Mesothelial cell of epicardium (in vitro differentiated cells): ENCODE data around the gene PKP4. TPM values are rescaled to one million over a fixed set of nuclear protein-coding genes. Genes with fewer than 3 reads are reported as not detected.
A peak's percentile ranks its signal among the peaks of the same experiment; 100 is the strongest.

Experiments used
- DNase-seq, 2 experiments: peaks; one replicate each; pipeline ENCODE4 v3.0.0; 2021; ENCODE audit warnings: low spot score in 2 of 2; ENCODE audit not compliant: unreplicated experiment in 2 of 2
- H3K27ac Mint-ChIP-seq: 2 replicates; pipeline ENCODE4 v1.8.0; 2021; ENCODE audit warnings: mixed read lengths
- H3K27me3 Mint-ChIP-seq: 2 replicates; pipeline ENCODE4 v1.8.0; 2021; ENCODE audit warnings: low read depth, mixed read lengths
- H3K36me3 Mint-ChIP-seq: 2 replicates; pipeline ENCODE4 v1.8.0; 2021; ENCODE audit warnings: mixed read lengths
- H3K4me1 Mint-ChIP-seq: 2 replicates; pipeline ENCODE4 v1.8.0; 2021; ENCODE audit warnings: mixed read lengths
- H3K4me3 Mint-ChIP-seq: 2 replicates; pipeline ENCODE4 v1.8.0; 2021; ENCODE audit warnings: mild to moderate bottlenecking, moderate library complexity, mixed read lengths
- H3K9me3 Mint-ChIP-seq: 2 replicates; pipeline ENCODE4 v1.8.0; 2021; ENCODE audit warnings: mixed read lengths
- CTCF ChIP-seq: fragments of 200-600 bp; sonication (generic); IDR thresholded peaks from one replicate; pipeline ENCODE4 v1.5.0; 2021; ENCODE audit warnings: antibody characterized with exemption; ENCODE audit not compliant: unreplicated experiment
- total RNA-seq: library from RNA; stranded (reverse); gene quantifications from 3 replicates; pipeline ENCODE4 v1.2.1, GENCODE V29; 2021

The PKP4 gene
- total RNA-seq, 1 donor from 2014 or later = 70.8 TPM

GRCh38 chr2:158491072-158491471, 34.3 kb downstream of the PKP4 start:
- DNase-seq = no peak
- Mint-ChIP-seq H3K36me3 (no peaks in the 10 kb centered on the region), H3K4me1 (peaks cover 18% of the 10 kb centered on the region), H3K4me3 (no peak overlapping the region), H3K9me3 (no peaks in the 10 kb centered on the region), H3K27ac (no peak overlapping the region), H3K27me3 (no peaks in the 10 kb centered on the region)
- TF ChIP-seq CTCF = no peak

DNA sequence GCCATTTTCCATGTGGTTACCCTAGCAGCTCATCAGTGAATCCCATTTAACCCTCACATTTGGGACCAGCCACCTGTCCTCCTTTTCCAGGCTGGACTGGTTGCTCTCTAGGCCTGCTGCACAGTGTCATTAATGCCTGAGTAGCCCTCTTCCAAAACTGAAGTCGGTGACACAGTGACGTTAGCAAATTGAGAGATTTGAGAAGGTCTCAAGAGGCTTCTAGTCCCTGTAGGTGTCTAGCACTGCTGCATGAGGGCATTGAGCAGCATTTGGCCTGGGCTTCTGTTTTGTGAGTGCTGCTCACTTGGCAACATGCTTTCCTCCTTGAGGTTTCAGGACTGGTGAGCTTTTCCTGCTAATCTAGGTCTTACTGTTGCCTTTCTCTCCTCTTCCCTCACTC, 36.7 kb downstream of the PKP4 start:
- H3K4me3 Mint-ChIP-seq = no peak overlapping the region
- no peaks in the 10 kb centered on the region for H3K36me3 Mint-ChIP-seq
- H3K4me1 Mint-ChIP-seq = peaks cover 25% of the 10 kb centered on the region
- DNase-seq = no peak
- no peaks in the 10 kb centered on the region for H3K9me3 Mint-ChIP-seq
- TF ChIP-seq CTCF = no peak
- no peaks in the 10 kb centered on the region for H3K27me3 Mint-ChIP-seq
- H3K27ac Mint-ChIP-seq = no peak overlapping the region

DNA sequence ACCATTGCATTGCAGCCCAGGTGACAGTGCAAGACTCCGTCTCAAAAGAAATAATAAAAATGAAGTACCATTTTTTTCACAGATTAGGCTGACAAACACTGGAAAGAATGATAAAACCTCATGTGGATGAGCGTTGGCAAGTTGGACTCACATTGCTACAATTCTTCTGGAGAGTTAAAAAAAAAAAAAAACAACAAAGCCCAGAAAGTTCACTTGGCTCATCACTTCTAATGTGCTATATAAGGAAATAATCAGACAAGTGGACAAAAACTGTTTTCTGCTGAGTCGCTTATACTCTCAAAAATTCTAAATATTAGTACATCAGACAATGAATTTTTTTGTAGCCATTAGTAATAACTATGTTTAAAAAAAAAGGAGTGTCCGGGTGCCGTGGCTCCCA, 38.4 kb downstream of the PKP4 start:
- H3K4me1 Mint-ChIP-seq = peaks cover 26% of the 10 kb centered on the region
- no peak overlapping the region for H3K4me3 Mint-ChIP-seq
- no peaks in the 10 kb centered on the region for H3K36me3 Mint-ChIP-seq

GRCh38 chr2:158496986-158497385, 40.2 kb downstream of the PKP4 start:
- no peak for TF ChIP-seq CTCF
- DNase-seq = no peak
- H3K27me3 Mint-ChIP-seq = no peaks in the 10 kb centered on the region
- peaks cover 39% of the 10 kb centered on the region for H3K4me1 Mint-ChIP-seq
- H3K4me3 Mint-ChIP-seq = no peak overlapping the region
- H3K36me3 Mint-ChIP-seq = no peaks in the 10 kb centered on the region
- H3K27ac Mint-ChIP-seq = no peak overlapping the region
- no peaks in the 10 kb centered on the region for H3K9me3 Mint-ChIP-seq

More for the DNA sequence above, 38.4 kb downstream of the PKP4 start:
- no peak for TF ChIP-seq CTCF
- DNase-seq = no peak
- no peaks in the 10 kb centered on the region for H3K9me3 Mint-ChIP-seq
- H3K27me3 Mint-ChIP-seq = no peaks in the 10 kb centered on the region
- H3K27ac Mint-ChIP-seq = no peak overlapping the region

GRCh38 chr2:158497486-158497885, 40.7 kb downstream of the PKP4 start:
- TF ChIP-seq CTCF = no peak
- DNase-seq = no peak
- H3K9me3 Mint-ChIP-seq = no peaks in the 10 kb centered on the region
- H3K4me3 Mint-ChIP-seq = no peak overlapping the region
- H3K4me1 Mint-ChIP-seq = peaks cover 43% of the 10 kb centered on the region
- H3K36me3 Mint-ChIP-seq = no peaks in the 10 kb centered on the region
- H3K27me3 Mint-ChIP-seq = no peaks in the 10 kb centered on the region
- peak overlapping the region; percentile 28 for H3K27ac Mint-ChIP-seq

DNA sequence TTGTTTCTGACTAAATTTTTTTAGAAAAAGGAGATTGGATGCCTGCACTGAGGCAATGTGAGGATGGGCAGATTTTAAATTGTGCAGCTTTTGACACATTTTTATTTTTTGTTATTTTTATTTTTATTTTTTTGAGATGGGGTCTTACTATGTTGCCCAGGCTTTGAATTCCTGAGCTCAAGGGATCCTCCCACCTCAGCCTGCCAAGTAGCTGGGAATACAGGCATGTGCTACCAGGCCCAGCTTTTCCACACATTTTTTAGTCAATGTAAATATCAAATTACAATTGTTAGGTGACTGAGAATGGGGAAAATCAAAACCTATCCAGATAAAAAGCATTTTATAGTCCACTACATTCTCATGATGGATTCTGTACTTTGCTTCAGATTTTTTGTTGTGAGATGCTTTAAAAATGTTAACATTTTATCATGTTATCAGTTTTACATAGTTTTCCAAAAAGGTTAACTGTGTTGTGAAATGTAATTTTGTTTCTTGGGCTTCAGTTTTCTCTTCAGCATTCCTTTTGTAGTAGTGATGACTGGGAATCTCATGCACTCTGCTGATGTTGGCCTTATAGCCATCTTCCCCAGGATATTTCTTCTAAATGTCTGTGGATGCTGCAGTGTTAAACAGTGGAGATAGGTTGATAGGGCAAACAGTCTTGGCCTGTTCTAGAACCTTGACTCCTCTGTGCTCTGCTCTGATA, 41.4 kb downstream of the PKP4 start:
- peak overlapping the region; percentile 39 for H3K27ac Mint-ChIP-seq

More for the DNA sequence above, 41.4 kb downstream of the PKP4 start:
- TF ChIP-seq CTCF = no peak
- Mint-ChIP-seq H3K27me3 (no peaks in the 10 kb centered on the region), H3K36me3 (no peaks in the 10 kb centered on the region), H3K4me3 (no peak overlapping the region), H3K4me1 (peaks cover 50% of the 10 kb centered on the region), H3K9me3 (no peaks in the 10 kb centered on the region)
- no peak for DNase-seq
